Osteoblast (primary cell): ENCODE results near the gene KCNA2. TPM values are rescaled to one million over a fixed set of nuclear protein-coding genes. Genes with fewer than 3 reads are reported as not detected.
A peak's percentile ranks its signal among the peaks of the same experiment; 100 is the strongest.

ENCODE experiments used
- DNase-seq: peaks from one replicate; pipeline ENCODE4 v3.0.0; 2011; ENCODE audit warnings: low spot score, mixed read lengths; ENCODE audit not compliant: insufficient read length; ENCODE audit errors: missing footprints
- H2AFZ ChIP-seq: 2 replicates; pipeline ENCODE4 v1.6.0; 2011; ENCODE audit warnings: mild to moderate bottlenecking, low read length
- H3K27ac ChIP-seq: 2 replicates; pipeline ENCODE4 v1.5.1; 2011; ENCODE audit warnings: mild to moderate bottlenecking, low read depth, low read length, moderate library complexity
- H3K27me3 ChIP-seq: 2 replicates; pipeline ENCODE4 v1.6.0; 2012; ENCODE audit warnings: mild to moderate bottlenecking, control low read depth, inconsistent platforms, low read length, moderate library complexity; ENCODE audit not compliant: insufficient read depth
- H3K36me3 ChIP-seq: 2 replicates; pipeline ENCODE4 v1.5.1; 2011; ENCODE audit warnings: mild to moderate bottlenecking, low read length, control low read depth, moderate library complexity; ENCODE audit not compliant: insufficient read depth
- H3K4me1 ChIP-seq: 2 replicates; pipeline ENCODE4 v1.5.1; 2011; ENCODE audit warnings: mild to moderate bottlenecking, low read length, control low read depth, moderate library complexity; ENCODE audit not compliant: insufficient read depth
- H3K4me2 ChIP-seq: 2 replicates; pipeline ENCODE4 v1.6.0; 2011; ENCODE audit warnings: mild to moderate bottlenecking, low read length; ENCODE audit not compliant: insufficient read depth
- H3K4me3 ChIP-seq: fragments of 200-600 bp; sonication (generic); 3 replicates; pipeline ENCODE4 v1.5.1; 2012; ENCODE audit warnings: mild to moderate bottlenecking, low read length, inconsistent platforms; ENCODE audit not compliant: insufficient read depth
- H3K79me2 ChIP-seq: 2 replicates; pipeline ENCODE4 v1.6.0; 2012; ENCODE audit warnings: mild to moderate bottlenecking, low read length, control low read depth, inconsistent platforms; ENCODE audit not compliant: insufficient read depth
- H3K9me3 ChIP-seq: 2 replicates; pipeline ENCODE4 v1.5.1; 2011; ENCODE audit warnings: low read depth, low read length, control low read depth
- H4K20me1 ChIP-seq: 2 replicates; pipeline ENCODE4 v1.6.0; 2012; ENCODE audit warnings: mild to moderate bottlenecking, low read length, control low read depth; ENCODE audit not compliant: insufficient read depth
- CTCF ChIP-seq: IDR thresholded peaks from 2 replicates; pipeline ENCODE4 v1.5.1; 2011; ENCODE audit warnings: mild to moderate bottlenecking, low read depth, low read length, moderate library complexity; ENCODE audit errors: extremely low read depth
- total RNA-seq: library from RNA; depleted of rRNA; stranded (reverse); fragments of >200 nt; gene quantifications from 2 replicates; pipeline ENCODE4 v1.2.3, GENCODE V29; 2012

The KCNA2 gene
- total RNA-seq, 1 donor, result not detected

DNA sequence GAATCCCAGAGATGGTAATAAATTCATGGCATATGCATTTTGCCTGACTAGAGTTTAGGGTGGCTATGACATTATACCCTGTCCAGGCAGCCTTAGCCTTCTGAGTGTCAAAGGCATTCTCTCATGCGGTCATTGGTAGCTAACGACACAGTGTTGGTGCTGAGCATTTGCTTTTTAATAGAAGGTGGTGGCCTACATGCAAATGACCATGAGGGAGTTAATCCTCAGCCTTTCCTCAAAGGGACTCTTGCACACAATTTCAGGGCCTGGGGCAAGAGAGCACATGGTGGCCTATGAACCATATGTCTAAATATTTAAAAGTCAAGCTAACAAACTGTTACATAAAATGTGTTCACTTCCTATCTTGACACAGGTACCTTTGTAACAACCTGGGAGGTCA is 56.3 kb downstream of the KCNA2 start:
- no peak for DNase-seq
- Histone ChIP-seq H3K27me3 (peaks cover 16% of the 10 kb centered on the region), H2AFZ (no peak overlapping the region), H3K4me2 (no peak overlapping the region), H3K36me3 (no peaks in the 10 kb centered on the region), H4K20me1 (no peaks in the 10 kb centered on the region), H3K4me1 (no peaks in the 10 kb centered on the region), H3K4me3 (no peak overlapping the region), H3K27ac (no peak overlapping the region), H3K79me2 (no peaks in the 10 kb centered on the region), H3K9me3 (no peaks in the 10 kb centered on the region)
- TF ChIP-seq CTCF, result no peak

DNA sequence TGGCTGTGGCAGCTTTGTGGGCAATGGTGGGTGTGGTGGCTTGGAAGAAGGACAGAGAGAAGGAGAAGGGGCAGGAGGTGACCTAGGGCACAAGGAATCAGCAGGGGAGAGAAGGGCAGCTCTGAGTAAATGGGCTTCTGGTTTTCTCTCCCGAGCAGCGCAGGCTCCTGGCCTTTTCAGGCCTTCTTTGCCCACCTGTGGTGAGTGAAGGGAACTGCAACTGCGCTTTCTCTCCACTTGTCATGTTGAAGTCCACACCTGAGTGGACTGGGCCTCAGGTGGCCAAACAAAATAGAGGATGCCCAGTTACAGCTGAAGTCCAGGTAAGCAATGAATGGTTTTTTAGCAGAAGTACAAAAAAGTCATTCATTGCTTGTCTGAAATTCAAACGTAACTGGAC is 57.8 kb downstream of the KCNA2 start:
- no peak for DNase-seq
- Histone ChIP-seq H3K79me2 (no peaks in the 10 kb centered on the region), H4K20me1 (no peaks in the 10 kb centered on the region), H3K4me1 (no peaks in the 10 kb centered on the region), H3K27ac (no peak overlapping the region), H3K4me2 (no peak overlapping the region), H3K27me3 (peaks cover 7% of the 10 kb centered on the region), H2AFZ (no peak overlapping the region), H3K4me3 (no peak overlapping the region), H3K36me3 (no peaks in the 10 kb centered on the region), H3K9me3 (no peaks in the 10 kb centered on the region)
- TF ChIP-seq CTCF, result peak; percentile 38

DNA sequence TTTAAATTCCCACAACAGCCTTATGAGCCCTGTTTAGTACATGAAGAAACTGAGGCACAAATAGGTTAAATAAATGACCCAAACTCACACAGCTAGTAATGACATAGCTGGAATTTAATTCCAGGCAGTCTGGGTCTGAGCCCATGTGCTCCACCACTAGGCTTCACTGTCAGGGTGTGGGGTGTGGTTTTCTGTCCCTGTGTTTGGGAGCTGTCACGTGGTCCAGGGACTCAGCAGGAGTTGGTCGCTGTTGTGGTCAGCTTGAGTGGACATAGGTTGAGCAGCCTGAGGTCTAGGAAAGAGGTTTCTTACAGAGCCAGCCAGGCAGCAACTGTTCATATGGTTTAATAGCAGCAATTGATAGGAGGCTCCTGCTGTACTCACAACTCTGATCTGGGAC is 59.1 kb downstream of the KCNA2 start:
- Histone ChIP-seq H3K4me2 (no peak overlapping the region), H3K27ac (no peak overlapping the region), H3K27me3 (peaks cover 3% of the 10 kb centered on the region), H3K79me2 (no peaks in the 10 kb centered on the region), H3K4me3 (no peak overlapping the region), H3K36me3 (no peaks in the 10 kb centered on the region), H3K9me3 (no peaks in the 10 kb centered on the region), H4K20me1 (no peaks in the 10 kb centered on the region), H2AFZ (no peak overlapping the region), H3K4me1 (no peaks in the 10 kb centered on the region)
- DNase-seq, result no peak
- no peak for TF ChIP-seq CTCF

DNA sequence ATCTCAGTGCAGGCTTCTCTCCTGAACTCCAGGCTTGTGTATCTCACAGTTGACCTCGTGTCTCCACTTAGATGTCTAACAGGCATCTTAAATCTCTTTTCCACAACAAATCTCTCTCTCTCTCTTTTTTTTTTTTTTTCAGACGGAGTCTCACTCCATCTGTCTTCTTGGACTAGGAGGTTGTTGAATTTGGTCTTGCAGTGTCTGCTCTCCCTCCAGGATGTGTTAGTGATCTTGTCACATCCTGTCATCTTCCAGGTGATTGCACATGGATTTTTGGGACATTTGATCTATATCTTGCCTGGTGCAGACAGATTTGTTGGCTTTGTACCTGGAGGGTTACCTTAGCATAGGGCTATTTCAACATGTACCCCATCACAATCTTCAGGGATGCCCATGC is 60.7 kb downstream of the KCNA2 start:
- Histone ChIP-seq H3K27me3 (no peaks in the 10 kb centered on the region), H3K4me2 (no peak overlapping the region), H2AFZ (no peak overlapping the region)

More for the DNA sequence above, 60.7 kb downstream of the KCNA2 start:
- Histone ChIP-seq H3K27ac (no peak overlapping the region), H3K9me3 (no peaks in the 10 kb centered on the region), H4K20me1 (no peaks in the 10 kb centered on the region), H3K79me2 (no peaks in the 10 kb centered on the region), H3K4me1 (no peaks in the 10 kb centered on the region), H3K36me3 (no peaks in the 10 kb centered on the region), H3K4me3 (no peak overlapping the region)
- TF ChIP-seq CTCF, result no peak
- DNase-seq, result no peak
